Activated T-cell treated with anti-CD3 and anti-CD28 coated beads for 48 hours (primary cell): Measurements from ENCODE around the gene ALX3.
"Not testable (repeated sequence)": the region's sequence is repeated elsewhere in the genome, so short reads cannot be mapped to it uniquely, and the experiment has no call there.

Source experiments
- DNase-seq: peaks from one replicate; pipeline ENCODE4 v3.0.0-alpha.2; 2020; ENCODE audit warnings: low read depth

ALX3 gene

GRCh38 chr1:110089561-110090275, 19.2 kb upstream of the ALX3 start:
- DNase-seq: no peak

- no peak for DNase-seq
Measured at GRCh38 chr1:110088739-110089316, 18.4 kb upstream of the ALX3 start.

- DNase-seq: no peak
Measured at GRCh38 chr1:110087812-110088738, 17.6 kb upstream of the ALX3 start.

GRCh38 chr1:110086961-110087360, 16.5 kb upstream of the ALX3 start:
- no peak for DNase-seq

GRCh38 chr1:110085671-110086070, 15.2 kb upstream of the ALX3 start:
- no peak for DNase-seq

- DNase-seq: no peak
Measured at GRCh38 chr1:110084227-110085078, 14.0 kb upstream of the ALX3 start.

- DNase-seq: no peak
Measured at GRCh38 chr1:110083866-110084226, 13.4 kb upstream of the ALX3 start.

GRCh38 chr1:110083061-110083865, 12.8 kb upstream of the ALX3 start:
- no peak for DNase-seq

GRCh38 chr1:110082477-110082876, 12.0 kb upstream of the ALX3 start:
- no peak for DNase-seq

GRCh38 chr1:110081061-110081460, 10.6 kb upstream of the ALX3 start:
- no peak for DNase-seq

GRCh38 chr1:110079995-110080394, 9.5 kb upstream of the ALX3 start:
- DNase-seq: not testable (repeated sequence)

GRCh38 chr1:110076789-110077500, 6.5 kb upstream of the ALX3 start:
- no peak for DNase-seq

GRCh38 chr1:110074166-110074565, 3.7 kb upstream of the ALX3 start:
- DNase-seq: no peak

- no peak for DNase-seq
Measured at GRCh38 chr1:110070282-110070669, 196 bp downstream of the ALX3 start.

- DNase-seq: no peak
Measured at GRCh38 chr1:110069404-110070281, 829 bp downstream of the ALX3 start.

- no peak for DNase-seq
Measured at GRCh38 chr1:110068646-110069403, 1.6 kb downstream of the ALX3 start.

- DNase-seq: no peak
Measured at GRCh38 chr1:110067893-110068645, 2.4 kb downstream of the ALX3 start.

GRCh38 chr1:110067479-110067892, 3.0 kb downstream of the ALX3 start:
- DNase-seq: no peak
